A673 (cell line): ENCODE results near the gene HEXIM1.

Experiments
- EZH2 ChIP-seq: fragments of 200-600 bp; sonication (generic); IDR thresholded peaks from 2 replicates; pipeline ENCODE4 v1.6.1; 2017; ENCODE audit warnings: borderline replicate concordance, low read depth, mild to moderate bottlenecking, mixed read lengths, antibody characterized with exemption, low read length; ENCODE audit not compliant: poor library complexity, severe bottlenecking
- TF ChIP-seq, protein P1 (sequence below): fragments of 300-800, 200-600 bp; sonication (generic); conservative IDR thresholded peaks from 2 replicates; pipeline ENCODE4 v1.5.1; 2017; ENCODE audit warnings: low read depth, mild to moderate bottlenecking, antibody characterized with exemption, low read length, moderate library complexity, mixed read lengths

DNA sequence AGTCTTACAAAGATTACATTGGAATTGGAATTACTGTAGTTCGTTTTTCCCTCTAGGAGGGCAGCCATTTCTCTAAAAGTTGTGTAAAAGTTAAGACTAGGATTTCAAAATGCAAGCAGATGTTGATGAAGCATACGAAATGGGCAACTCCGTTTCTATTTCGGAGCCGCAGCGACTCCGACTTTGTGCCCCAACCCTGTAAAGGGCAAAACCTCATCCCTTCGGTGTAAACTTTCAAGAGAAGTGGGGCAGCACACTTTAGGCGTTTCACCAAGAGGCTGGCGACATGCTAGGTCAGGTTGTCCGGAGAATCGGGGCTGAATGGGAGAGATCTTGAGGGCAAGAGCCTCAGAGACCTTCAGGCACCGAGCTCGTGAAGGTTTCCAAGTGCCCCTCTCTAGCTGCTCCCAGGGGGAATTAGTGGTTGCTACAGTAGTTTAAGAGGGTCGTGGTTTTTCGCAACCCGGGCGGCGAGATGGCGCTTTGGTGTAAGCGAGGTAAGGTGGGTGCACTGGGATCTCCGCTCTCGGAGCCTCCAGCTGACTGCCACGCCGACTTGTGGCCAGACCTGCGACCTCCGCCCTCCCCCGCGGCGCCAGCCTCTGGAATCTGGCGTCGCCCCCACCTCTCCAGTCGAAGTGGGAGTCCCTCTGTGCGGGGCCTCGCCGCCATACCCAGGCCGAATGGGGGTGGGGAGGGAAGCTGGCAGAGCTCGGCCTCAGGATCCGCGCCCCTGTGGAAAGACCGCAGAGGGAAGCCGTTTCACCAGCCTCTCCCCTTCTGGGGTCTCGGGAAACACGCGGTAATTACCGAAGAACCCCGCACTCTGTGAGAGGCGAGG lies 12.4 kb downstream of the HEXIM1 start:
- no peak for TF ChIP-seq EZH2
- TF ChIP-seq, protein P1, sequence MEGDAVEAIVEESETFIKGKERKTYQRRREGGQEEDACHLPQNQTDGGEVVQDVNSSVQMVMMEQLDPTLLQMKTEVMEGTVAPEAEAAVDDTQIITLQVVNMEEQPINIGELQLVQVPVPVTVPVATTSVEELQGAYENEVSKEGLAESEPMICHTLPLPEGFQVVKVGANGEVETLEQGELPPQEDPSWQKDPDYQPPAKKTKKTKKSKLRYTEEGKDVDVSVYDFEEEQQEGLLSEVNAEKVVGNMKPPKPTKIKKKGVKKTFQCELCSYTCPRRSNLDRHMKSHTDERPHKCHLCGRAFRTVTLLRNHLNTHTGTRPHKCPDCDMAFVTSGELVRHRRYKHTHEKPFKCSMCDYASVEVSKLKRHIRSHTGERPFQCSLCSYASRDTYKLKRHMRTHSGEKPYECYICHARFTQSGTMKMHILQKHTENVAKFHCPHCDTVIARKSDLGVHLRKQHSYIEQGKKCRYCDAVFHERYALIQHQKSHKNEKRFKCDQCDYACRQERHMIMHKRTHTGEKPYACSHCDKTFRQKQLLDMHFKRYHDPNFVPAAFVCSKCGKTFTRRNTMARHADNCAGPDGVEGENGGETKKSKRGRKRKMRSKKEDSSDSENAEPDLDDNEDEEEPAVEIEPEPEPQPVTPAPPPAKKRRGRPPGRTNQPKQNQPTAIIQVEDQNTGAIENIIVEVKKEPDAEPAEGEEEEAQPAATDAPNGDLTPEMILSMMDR, result no peak
